HG02798 (cell line): ENCODE measurements around the gene MT2A.

Experiments used
- ATAC-seq: cut with Tn5 transposase; IDR thresholded peaks from one replicate; pipeline ENCODE4 v1.9.1; 2021; ENCODE audit warnings: mild to moderate bottlenecking; ENCODE audit not compliant: unreplicated experiment, poor library complexity

Gene MT2A

GRCh38 chr16:56634715-56635440, 26.5 kb downstream of the MT2A start:
- no peak for ATAC-seq

- ATAC-seq, result no peak
Measured at GRCh38 chr16:56635441-56635967, 27.1 kb downstream of the MT2A start.

GRCh38 chr16:56636616-56637413, 28.4 kb downstream of the MT2A start:
- ATAC-seq, result no peak

- no peak for ATAC-seq
Measured at GRCh38 chr16:56637814-56638750, 29.7 kb downstream of the MT2A start, which contains the start of gene MT1A. TSS of gene MT1A (plus strand) at chr16:56638666. CDS start at chr16:56638739, 73 bp downstream.

- no peak for ATAC-seq
Measured at GRCh38 chr16:56639045-56639444, 30.7 kb downstream of the MT2A start.

GRCh38 chr16:56640076-56640475, 31.7 kb downstream of the MT2A start:
- no peak for ATAC-seq

GRCh38 chr16:56641166-56641565, 32.8 kb downstream of the MT2A start:
- no peak for ATAC-seq

- ATAC-seq, result peak; percentile 82
Measured at GRCh38 chr16:56643080-56643778, 34.8 kb downstream of the MT2A start.

- no peak for ATAC-seq
Measured at GRCh38 chr16:56643833-56644232, 35.4 kb downstream of the MT2A start.

GRCh38 chr16:56645311-56645710, 36.9 kb downstream of the MT2A start:
- no peak for ATAC-seq

- ATAC-seq, result no peak
Measured at GRCh38 chr16:56645838-56646237, 37.5 kb downstream of the MT2A start.

- no peak for ATAC-seq
Measured at GRCh38 chr16:56647641-56648431, 39.5 kb downstream of the MT2A start.

- ATAC-seq, result no peak
Measured at GRCh38 chr16:56649271-56649670, 40.9 kb downstream of the MT2A start.

- no peak for ATAC-seq
Measured at GRCh38 chr16:56649820-56650219, 41.4 kb downstream of the MT2A start.

- no peak for ATAC-seq
Measured at GRCh38 chr16:56651586-56651985, 43.2 kb downstream of the MT2A start, which contains the start of gene MT1B. TSS of gene MT1B (plus strand) at chr16:56651886. CDS start at chr16:56651954, 68 bp downstream.

GRCh38 chr16:56652600-56652999, 44.2 kb downstream of the MT2A start:
- no peak for ATAC-seq

GRCh38 chr16:56653218-56653617, 44.8 kb downstream of the MT2A start:
- ATAC-seq, result no peak

- peak; percentile 38 for ATAC-seq
Measured at GRCh38 chr16:56657555-56658326, 49.4 kb downstream of the MT2A start, which contains the start of gene MT1F. TSS of gene MT1F (plus strand) at chr16:56657959. CDS start at chr16:56658059, 100 bp downstream.
